22Rv1 (cell line): ENCODE measurements around the gene CHCHD5.

Experiments
- ZFX ChIP-seq: fragments of 450-650 bp; IDR thresholded peaks from 2 replicates; pipeline ENCODE4 v1.6.1; 2017; ENCODE audit warnings: antibody characterized with exemption, borderline replicate concordance
- TF ChIP-seq, protein P1 (sequence below): fragments of 450-650 bp; IDR thresholded peaks from 2 replicates; pipeline ENCODE4 v1.5.1; 2017; ENCODE audit warnings: mild to moderate bottlenecking

DNA sequence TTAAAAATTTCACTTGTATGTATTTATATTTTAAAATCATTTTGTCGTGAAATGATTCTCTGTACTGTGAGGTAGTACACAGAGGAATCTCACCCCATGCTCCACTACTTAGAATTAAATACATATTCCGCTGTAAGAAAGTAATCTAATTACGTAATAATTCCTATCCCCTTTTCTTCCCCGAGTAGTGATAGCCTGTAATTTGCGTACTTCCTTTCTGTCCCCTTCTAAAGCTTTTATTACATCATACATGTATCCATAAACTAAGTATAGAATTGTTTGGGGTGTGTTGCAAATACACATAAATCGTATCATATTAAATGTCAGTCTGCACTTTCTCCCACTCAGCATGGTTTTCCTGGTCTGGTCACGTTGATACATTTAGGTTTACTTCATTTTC, 12.4 kb upstream of the CHCHD5 start:
- TF ChIP-seq, protein P1, sequence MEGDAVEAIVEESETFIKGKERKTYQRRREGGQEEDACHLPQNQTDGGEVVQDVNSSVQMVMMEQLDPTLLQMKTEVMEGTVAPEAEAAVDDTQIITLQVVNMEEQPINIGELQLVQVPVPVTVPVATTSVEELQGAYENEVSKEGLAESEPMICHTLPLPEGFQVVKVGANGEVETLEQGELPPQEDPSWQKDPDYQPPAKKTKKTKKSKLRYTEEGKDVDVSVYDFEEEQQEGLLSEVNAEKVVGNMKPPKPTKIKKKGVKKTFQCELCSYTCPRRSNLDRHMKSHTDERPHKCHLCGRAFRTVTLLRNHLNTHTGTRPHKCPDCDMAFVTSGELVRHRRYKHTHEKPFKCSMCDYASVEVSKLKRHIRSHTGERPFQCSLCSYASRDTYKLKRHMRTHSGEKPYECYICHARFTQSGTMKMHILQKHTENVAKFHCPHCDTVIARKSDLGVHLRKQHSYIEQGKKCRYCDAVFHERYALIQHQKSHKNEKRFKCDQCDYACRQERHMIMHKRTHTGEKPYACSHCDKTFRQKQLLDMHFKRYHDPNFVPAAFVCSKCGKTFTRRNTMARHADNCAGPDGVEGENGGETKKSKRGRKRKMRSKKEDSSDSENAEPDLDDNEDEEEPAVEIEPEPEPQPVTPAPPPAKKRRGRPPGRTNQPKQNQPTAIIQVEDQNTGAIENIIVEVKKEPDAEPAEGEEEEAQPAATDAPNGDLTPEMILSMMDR = no peak
- TF ChIP-seq ZFX = no peak
